ENCODE results near the gene MITF.
"Not testable (repeated sequence)": the region's sequence is repeated elsewhere in the genome, so short reads cannot be mapped to it uniquely, and the experiment has no call there.

MITF gene

DNA sequence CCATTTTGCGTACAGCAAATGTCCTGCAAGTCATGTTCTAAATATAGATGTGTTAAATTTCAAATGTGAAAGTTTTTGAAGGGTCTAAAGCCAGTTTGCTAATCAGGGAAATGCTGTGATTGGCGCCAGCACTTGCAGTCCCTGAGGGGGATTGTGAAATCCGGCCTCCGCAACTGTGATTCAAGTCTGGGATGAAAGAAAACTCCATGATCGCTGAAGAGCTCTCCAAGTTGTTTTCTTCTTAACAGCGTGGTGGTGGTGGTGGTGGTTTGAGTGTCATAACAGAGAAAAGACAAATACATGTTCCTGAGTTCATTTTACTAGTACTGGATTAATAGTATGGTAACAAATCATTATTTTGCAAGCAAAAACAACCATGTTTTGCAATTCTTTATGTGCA lies 51.8 kb downstream of the MITF start:
- DNase-seq = no peak

GRCh38 chr3:69791919-69792399 lies 52.7 kb downstream of the MITF start:
- DNase-seq = peak; percentile 6 to 8

DNA sequence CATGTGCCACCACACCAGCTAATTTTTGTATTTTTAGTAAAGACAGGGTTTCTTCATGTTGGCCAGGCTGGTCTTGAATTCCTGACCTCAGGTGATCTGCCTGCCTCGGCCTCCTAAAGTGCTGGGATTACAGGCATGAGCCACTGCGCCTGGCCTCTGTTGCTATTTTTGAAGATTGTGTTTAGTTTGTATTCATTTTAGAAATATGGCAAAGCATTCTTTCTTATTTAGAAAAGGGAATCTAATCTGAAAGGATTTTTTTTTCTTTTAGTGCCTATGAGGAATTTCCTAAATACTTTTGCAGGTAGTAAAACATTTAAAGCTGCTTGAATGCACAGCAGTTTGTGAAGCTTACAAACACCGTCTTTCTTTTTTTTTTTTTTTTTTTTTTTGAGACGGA lies 56.9 kb downstream of the MITF start:
- not testable (repeated sequence) for DNase-seq

- no peak for DNase-seq
These were observed 64.5 kb downstream of the MITF start for GRCh38 chr3:69803681-69804270.

DNA sequence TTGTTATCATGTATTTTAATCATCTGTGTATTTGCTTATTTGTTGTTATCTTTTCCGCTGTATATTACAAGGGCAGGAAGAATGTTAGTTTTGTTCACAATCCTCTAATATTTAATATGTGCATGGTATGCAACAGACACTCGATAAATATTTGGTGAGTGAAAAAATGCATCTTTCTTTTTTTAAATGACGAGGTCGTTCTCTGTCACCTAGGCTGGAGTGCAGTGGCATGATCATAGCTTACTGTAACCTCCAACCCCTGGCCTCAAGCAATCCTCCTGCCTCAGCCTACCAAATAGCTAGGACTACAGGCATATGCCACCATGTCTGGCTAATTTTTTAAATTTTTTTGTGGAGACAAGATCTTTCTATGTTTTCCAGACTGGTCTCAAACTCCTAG lies 66.2 kb downstream of the MITF start:
- DNase-seq = no peak

DNA sequence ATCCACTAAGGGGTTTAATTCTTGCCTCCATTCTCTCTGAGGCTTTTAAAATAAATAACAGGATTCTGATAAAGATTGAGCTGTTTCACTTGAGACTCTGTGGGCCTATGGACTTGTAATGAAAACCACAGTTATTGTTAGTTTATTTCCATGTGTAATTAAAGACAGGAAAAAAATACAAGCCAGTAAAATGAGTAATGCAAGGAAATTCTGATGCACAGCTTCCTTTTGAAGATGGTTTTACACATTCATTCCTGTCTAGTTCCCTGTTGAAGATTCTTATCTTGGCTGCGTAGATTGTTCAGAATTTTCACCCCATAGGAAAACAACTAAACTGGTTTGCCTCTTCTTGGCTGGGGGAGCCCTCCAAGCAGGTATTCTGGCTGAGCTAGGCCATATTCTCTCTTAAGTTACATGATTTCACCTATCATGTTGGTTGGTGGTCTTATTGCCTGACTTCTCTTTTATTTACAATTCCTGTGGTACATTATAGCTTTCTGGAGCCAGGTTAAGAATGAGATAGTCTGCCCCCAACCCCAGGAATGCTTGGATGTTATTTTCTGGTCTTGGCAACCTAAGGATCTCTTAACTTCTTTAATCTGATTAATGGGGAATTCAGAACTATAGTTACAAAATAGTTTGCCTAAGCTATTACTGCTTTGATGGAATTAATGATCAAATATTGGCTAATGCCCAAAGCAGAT lies 67.6 kb downstream of the MITF start:
- no peak for DNase-seq

GRCh38 chr3:69807674-69808073 lies 68.4 kb downstream of the MITF start:
- no peak for DNase-seq

DNA sequence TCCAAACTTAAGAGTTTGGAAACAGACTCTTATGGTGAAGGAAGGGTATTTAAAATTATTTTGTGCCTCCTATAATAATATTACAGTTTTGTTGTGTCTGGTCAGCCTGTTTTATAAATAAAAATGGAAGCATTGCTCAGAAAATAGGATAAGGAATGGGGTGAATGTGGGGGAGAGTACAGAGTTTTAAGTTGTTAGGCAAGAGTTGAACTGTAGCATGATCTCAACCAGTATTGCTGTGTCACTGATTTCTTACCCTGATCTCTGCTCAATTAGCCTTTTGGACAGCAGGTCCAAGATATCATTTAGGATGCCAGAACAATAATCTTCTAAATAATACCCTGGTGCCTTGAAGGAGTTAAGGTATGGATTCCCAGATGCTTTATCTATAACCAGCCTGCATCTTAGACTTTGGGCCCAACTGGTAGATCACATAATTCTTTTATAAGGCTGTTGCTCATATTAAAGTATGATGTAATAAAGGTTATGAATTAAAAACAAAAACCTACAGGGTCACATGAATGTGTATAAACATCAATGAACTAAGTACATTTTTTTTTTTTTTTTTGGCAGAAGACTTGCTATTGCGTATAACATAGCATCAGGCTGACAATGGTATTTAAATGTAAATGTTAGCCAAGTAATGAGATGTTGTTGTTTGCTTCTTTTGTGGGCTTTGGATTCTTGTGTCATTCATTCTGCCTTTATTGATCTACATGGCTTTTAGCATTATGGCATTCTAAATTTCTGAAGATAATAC lies 70.0 kb downstream of the MITF start:
- DNase-seq = no peak

DNA sequence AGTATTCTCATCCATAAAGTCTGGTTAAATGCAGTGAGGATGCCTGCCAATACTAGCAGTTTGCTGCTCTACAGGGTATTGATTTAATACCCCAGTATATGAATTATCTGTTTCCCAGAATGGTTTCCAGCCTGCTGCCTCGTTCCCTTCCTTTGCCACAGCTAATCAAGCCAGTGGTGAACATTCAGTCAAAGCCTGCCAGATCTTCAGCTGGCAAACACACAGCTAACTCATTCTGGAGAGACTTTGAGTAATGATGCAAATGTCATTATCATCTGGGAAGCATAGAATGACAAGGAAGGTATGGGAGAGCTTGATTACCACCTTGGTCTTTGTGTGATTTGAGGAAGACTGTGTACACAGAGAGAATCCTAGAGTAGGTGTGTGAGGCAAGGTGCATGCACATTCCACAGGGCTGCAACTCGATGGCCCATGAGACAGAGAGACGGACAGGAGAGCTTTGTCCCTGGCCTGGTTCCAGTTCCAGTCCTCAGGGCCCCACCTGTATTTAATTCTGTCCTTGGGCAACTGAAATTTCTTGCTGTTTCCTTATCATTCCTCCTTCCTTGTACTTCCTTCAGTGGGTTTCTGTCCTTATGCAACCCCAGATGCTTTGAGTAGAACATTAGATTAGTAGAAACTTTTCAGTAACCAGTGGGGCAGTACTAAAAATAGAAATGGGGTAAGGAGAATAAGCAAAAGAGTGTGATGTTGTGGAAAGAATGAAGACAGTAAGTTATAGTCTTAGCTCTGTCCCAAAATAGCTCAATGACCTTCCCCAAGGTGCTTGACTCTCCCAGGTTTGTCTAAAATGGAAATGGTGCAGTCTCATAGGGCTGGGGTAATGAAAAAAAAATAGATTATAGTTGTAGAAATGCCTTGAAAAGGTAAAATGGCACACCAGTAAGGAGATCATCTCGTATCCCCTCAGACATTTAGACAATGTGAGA lies 72.5 kb downstream of the MITF start:
- no peak for DNase-seq

DNA sequence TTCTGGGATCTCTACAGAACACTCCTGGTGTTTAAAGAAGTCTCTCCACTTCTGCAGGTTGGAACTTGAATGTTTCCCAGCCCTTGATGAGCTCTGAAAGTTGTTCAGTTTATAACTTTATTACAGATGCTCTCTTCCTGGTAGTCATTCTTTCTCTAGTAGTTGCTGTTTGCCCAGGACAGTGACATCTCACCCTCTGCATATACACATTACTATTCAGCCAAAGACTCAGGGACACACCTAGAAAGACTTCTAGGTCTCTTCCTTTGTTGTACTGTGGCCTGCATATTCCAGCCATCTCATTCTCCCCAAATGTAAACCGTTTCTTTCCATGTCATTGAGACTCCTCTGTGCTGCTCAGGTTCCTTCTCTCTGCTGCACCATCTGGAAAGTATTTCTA lies 76.7 kb downstream of the MITF start:
- DNase-seq = no peak

DNA sequence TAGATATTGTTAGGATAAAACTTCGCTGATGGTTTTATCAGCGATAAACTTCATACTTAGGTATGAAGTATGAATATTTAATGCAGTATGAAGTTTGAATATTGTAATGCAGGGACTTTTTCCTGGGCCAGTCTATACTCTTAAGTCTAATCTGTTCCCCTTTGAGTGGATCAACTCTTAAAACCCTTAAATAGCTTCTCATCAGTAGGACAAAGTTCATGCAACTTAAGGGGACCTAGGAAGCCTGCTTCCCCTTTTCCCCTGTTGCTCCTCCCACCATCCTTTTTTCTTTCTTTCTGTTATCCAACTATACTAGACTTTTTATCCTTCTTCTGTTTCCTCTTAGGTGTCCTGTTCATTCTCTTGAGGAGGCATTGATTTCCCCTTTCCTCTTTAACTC lies 78.7 kb downstream of the MITF start:
- no peak for DNase-seq

DNA sequence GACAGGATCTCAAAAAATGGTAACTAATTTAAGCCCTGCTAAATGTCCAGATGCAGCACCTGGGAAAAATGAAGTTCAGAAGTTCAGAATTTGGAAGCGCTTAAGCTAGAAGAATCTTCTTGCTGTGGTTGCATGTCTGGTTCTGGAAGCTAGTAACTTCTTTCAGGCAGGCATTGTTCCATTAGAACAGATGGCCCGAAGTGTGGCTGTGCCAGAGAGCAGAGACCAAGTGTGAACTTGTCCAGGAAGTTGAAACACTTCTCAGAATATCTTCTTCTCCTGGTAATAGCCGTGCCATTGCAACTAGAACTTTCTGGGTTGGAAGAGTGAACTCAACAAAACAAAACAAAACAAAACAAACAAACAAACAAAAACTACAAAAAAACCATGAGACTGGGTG lies 80.0 kb downstream of the MITF start:
- DNase-seq = no peak

DNA sequence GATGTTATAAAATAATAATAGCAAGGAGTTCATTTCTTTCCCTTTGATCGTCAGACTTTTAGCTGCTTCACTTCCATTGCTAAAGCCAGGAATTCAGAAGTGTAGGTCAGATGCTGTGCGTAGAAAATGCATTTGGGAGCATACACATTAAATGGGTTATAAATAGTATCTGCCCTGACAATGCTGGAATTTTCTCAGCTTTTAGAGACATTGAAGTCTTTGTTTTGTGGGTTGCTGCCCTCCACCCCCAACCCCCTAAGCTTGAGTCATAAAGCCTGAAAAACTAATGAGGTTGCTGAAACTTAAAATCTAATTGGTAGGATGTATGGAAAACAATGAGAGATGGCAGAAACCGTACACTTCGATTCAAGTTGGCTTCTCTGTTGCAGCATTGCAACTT lies 81.9 kb downstream of the MITF start:
- DNase-seq = no peak

- no peak for DNase-seq
These were observed 84.5 kb downstream of the MITF start for GRCh38 chr3:69823743-69824142.

- DNase-seq = no peak
These were observed 86.2 kb downstream of the MITF start for GRCh38 chr3:69825446-69825845.

GRCh38 chr3:69827127-69827526 lies 87.9 kb downstream of the MITF start:
- DNase-seq = no peak

GRCh38 chr3:69828817-69829216 lies 89.6 kb downstream of the MITF start:
- DNase-seq = no peak

- DNase-seq = no peak
These were observed 90.9 kb downstream of the MITF start for GRCh38 chr3:69830147-69830546.

GRCh38 chr3:69831737-69832136 lies 92.5 kb downstream of the MITF start:
- no peak for DNase-seq

- no peak for DNase-seq
These were observed 94.3 kb downstream of the MITF start for GRCh38 chr3:69833591-69833990.

- DNase-seq = no peak
These were observed 99.0 kb downstream of the MITF start for GRCh38 chr3:69838217-69838616.

- no peak for DNase-seq
These were observed 99.6 kb downstream of the MITF start for GRCh38 chr3:69838696-69839515.
